Upper lobe of left lung (tissue), 6 donors: ENCODE measurements around the gene MGME1. TPM values are rescaled to one million over a fixed set of nuclear protein-coding genes. Genes with fewer than 3 reads are reported as not detected.

Source experiments
- ATAC-seq, 2 donors: fragments of 200-7000 bp; cut with Tn5 transposase; one replicate each; pipeline ENCODE4 v1.9.1; 2022; ENCODE audit warnings: mild to moderate bottlenecking in 2 of 2, moderate library complexity in 2 of 2; ENCODE audit not compliant: low FRiP score in 2 of 2
- DNase-seq, 2 donors: peaks; one replicate each; pipeline ENCODE4 v3.0.0-alpha.2; 2019 to 2020
- H3K27ac ChIP-seq, 4 donors: fragments of 200-600 bp; sonication (generic); one replicate each; pipeline ENCODE4 v1.5.1; 2016 to 2019
- H3K27me3 ChIP-seq, 4 donors: fragments of 200-600 bp; sonication (generic); one replicate each; pipeline ENCODE4 v1.5.1; 2017 to 2019
- H3K36me3 ChIP-seq, 4 donors: fragments of 200-600 bp; sonication (generic); one replicate each; pipeline ENCODE4 v1.5.1; 2016 to 2019
- H3K4me1 ChIP-seq, 4 donors: fragments of 200-600 bp; sonication (generic); one replicate each; pipeline ENCODE4 v1.5.1; 2018 to 2019
- H3K4me3 ChIP-seq, 4 donors: fragments of 200-600 bp; sonication (generic); one replicate each; pipeline ENCODE4 v1.5.1; 2017 to 2019; ENCODE audit warnings: mild to moderate bottlenecking in 2 of 4, moderate library complexity in 1 of 4
- H3K9me3 ChIP-seq, 4 donors: fragments of 200-600 bp; sonication (generic); one replicate each; pipeline ENCODE4 v1.5.1; 2018 to 2019
- EP300 ChIP-seq, 4 donors: sonication (generic); formaldehyde crosslinking; IDR thresholded peaks; one replicate each; pipeline ENCODE4 v1.5.1; 2017; ENCODE audit warnings: antibody characterized with exemption in 4 of 4, control low read depth in 2 of 4
- POLR2A ChIP-seq, 4 donors: fragments of 450-650 bp; IDR thresholded peaks; one replicate each; pipeline ENCODE4 v1.5.1; 2016 to 2017; ENCODE audit warnings: antibody characterized with exemption in 4 of 4, mild to moderate bottlenecking in 2 of 4
- POLR2AphosphoS5 ChIP-seq, 2 donors: sonication (generic); formaldehyde crosslinking; IDR thresholded peaks; one replicate each; pipeline ENCODE4 v1.5.1; 2017; ENCODE audit warnings: antibody characterized with exemption in 2 of 2
- WGBS, 2 donors: methylation state at CpG; one replicate each; pipeline ENCODE4 v1.1.5; 2017 to 2018; 5-methylcytosine and 5-hydroxymethylcytosine counted together
- total RNA-seq, 6 donors: library from RNA; depleted of rRNA in 4 of 6; stranded (reverse); fragments of >200 nt in 4 of 6; gene quantifications; one replicate each; pipeline versions ENCODE4 v1.1.0 to v1.2.1, GENCODE V29; 2016 to 2021
- TF ChIP-seq, protein P1 (sequence below), 6 experiments: fragments of 450-650 bp in 4 of 6; fragments of 200-600 bp in 2 of 6; sonication (generic) in 2 of 6; IDR thresholded peaks; one replicate each; pipeline ENCODE4 v1.5.1; 2016 to 2019; ENCODE audit warnings: antibody characterized with exemption in 6 of 6
- donor health status: DM: no; HTN: no; CAD: no; lungs with moderate emphysema.
- donor health status: DM: no; HTN: yes; CAD: no; lungs with severe emphysema.

Gene MGME1
- total RNA-seq, 6 donors from 2014 or later: 9.4 to 22.0 (median 13.3) TPM

DNA sequence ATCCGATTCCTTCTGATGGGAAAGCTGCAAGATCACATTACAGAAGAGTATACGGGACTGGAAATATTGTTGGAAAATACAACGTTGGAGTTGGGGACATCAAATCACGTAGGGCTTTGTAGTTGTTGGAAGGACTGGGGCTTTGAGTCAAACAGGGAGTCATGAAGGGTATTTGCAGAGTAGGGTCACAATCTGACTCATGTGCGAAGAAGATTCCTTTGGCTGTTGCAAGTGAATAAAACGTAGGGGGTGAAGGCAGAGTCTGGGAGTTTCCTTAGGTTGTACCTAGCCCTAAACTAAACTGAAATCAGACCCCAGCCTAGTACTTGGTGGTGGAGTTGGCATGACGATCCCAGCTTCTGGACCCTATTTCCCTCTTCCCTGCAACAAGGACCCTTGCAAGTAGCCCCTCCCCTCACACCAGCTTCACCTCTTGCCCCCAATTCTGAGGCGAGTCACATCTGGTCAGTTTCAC lies 32.5 kb upstream of the MGME1 start:
- peaks cover under 1 to 8% (median 5%) of the 10 kb centered on the region in 4 donors for H3K36me3 ChIP-seq
- H3K27ac ChIP-seq: peak overlapping the region; percentile 12 to 59 (median 41)
- ATAC-seq: peak in 1 of 2 donors; percentile 15
- DNase-seq: no peak
- no peak overlapping the region for H3K4me3 ChIP-seq
- TF ChIP-seq POLR2AphosphoS5 (IDR thresholded peaks at IDR 0.05) (no peak), EP300 (IDR thresholded peaks at IDR 0.05) (no peak), POLR2A (IDR thresholded peaks at IDR 0.05) (no peak)
- TF ChIP-seq, protein P1, sequence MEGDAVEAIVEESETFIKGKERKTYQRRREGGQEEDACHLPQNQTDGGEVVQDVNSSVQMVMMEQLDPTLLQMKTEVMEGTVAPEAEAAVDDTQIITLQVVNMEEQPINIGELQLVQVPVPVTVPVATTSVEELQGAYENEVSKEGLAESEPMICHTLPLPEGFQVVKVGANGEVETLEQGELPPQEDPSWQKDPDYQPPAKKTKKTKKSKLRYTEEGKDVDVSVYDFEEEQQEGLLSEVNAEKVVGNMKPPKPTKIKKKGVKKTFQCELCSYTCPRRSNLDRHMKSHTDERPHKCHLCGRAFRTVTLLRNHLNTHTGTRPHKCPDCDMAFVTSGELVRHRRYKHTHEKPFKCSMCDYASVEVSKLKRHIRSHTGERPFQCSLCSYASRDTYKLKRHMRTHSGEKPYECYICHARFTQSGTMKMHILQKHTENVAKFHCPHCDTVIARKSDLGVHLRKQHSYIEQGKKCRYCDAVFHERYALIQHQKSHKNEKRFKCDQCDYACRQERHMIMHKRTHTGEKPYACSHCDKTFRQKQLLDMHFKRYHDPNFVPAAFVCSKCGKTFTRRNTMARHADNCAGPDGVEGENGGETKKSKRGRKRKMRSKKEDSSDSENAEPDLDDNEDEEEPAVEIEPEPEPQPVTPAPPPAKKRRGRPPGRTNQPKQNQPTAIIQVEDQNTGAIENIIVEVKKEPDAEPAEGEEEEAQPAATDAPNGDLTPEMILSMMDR (IDR thresholded peaks at IDR 0.05): no peak
- no peaks in the 10 kb centered on the region for H3K27me3 ChIP-seq
- H3K4me1 ChIP-seq: peaks cover 24 to 34% (median 27%) of the 10 kb centered on the region in 4 donors
- 67 to 69% methylated on average over 8 of the region's 8 CpGs for WGBS, 2 donors
- H3K9me3 ChIP-seq: peaks cover 0 to 3% (median 1%) of the 10 kb centered on the region in 4 donors

DNA sequence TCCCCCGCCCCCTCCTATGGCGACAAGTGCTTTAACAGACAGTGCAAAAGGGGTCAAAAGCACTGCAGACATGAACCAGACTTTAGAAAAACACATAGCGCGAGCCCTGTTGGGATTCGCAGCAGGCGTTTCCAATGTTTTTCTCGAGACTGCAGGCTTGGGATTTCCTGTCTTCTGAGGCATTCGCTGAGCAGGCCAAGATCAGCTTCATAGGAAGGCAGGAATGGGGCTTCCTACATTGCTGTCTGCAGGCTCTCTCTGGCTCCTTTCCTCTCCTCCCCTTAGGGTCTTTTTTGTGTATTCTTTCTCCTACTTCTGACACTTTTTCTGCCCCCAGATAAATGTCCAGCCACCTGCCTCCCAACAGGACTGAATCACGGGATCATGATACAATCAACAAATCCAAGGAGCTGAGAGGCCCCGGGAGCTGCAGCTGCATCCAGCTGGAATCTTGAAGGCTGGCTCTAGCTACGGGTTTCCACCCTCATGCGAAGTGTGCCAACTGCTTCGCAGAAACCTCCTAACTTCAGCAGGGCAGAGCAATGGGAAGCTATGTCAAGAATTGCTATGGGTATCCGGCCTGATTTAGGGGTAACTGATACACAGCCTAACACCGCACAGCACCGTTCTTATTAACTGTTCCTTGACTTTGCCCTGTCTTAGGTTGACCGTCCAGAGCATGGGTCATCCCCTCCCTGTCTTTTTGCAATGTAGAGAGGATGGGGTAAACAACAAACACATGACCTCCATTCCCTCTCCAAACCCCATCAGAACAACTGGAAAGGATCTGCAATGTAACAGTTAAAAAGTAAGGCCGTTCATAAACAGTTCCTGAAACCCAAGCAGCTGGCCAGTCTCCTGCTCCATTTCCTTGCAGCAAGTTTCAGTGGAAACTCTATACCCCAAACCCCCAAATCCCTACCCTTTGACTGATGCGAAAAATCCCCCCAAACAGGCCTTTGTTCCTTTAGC lies 31.8 kb upstream of the MGME1 start:
- 52 to 55% methylated on average over 11 to 19 of the region's 19 CpGs for WGBS, 2 donors
- H3K4me3 ChIP-seq: no peak overlapping the region
- TF ChIP-seq POLR2AphosphoS5 (IDR thresholded peaks at IDR 0.05) (peak; percentile 37 to 39), POLR2A (IDR thresholded peaks at IDR 0.05) (no peak)
- ATAC-seq (peak in 1 of 2 donors; percentile 60), DNase-seq (peak in 1 of 2 donors; percentile 37)
- H3K9me3 ChIP-seq: no peaks in the 10 kb centered on the region
- peak overlapping the region; percentile 12 to 59 (median 41) for H3K27ac ChIP-seq
- no peaks in the 10 kb centered on the region for H3K27me3 ChIP-seq
- peaks cover 24 to 34% (median 27%) of the 10 kb centered on the region in 4 donors for H3K4me1 ChIP-seq
- H3K36me3 ChIP-seq: peaks cover 8 to 15% (median 11%) of the 10 kb centered on the region in 4 donors

DNA sequence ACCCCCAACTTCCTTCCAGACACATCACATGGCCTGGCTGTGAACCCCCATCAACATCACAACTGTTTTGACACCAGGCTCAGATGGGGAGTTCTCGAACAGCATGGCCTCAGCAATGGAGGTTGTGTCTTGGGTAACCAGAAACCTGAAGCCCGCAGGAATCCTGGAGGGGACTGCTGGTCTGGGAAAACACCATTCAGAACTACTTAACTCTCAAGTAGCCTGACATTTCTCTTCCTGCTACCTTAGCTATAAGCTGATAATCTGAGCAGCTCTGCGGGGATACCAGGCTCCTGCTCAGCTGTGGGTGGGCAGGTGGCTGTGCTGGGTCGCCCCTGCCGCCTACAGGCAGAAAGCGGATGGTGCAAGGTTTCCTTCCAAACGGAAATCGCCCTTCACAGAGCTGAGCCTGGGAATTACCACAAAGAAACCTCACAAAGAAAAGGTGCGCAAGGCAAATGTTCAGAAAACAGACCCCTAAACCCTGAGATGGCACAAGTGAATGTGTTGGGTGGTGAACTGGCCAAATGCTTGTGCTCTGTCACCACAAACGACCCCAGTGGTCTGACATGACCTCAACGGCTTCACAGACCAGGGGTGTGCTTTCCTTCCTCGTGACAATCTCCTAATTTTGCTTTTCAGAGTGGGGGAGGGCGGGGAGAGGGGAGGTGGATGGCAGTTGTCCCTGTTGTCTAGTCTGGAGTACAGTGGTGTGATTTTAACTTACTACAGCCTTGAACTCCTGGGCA lies 29.8 kb upstream of the MGME1 start:
- 13 to 14% methylated on average over 10 to 13 of the region's 13 CpGs for WGBS, 2 donors
- Histone ChIP-seq H3K36me3 (peaks cover 9 to 35% (median 27%) of the 10 kb centered on the region in 4 donors), H3K9me3 (no peaks in the 10 kb centered on the region), H3K4me3 (no peak overlapping the region), H3K27me3 (no peaks in the 10 kb centered on the region), H3K27ac (peak overlapping the region in 2 of 4 donors; percentile 8 to 15), H3K4me1 (peaks cover 24 to 34% (median 27%) of the 10 kb centered on the region in 4 donors)
- TF ChIP-seq POLR2A (IDR thresholded peaks at IDR 0.05): no peak
- TF ChIP-seq EP300 (IDR thresholded peaks at IDR 0.05): no peak
- TF ChIP-seq, protein P1 (IDR thresholded peaks at IDR 0.05): peak; percentile 72 to 89 (median 88)
- peak in 1 of 2 donors; percentile 14 for TF ChIP-seq POLR2AphosphoS5 (IDR thresholded peaks at IDR 0.05)
- ATAC-seq (peak; percentile 81 to 88), DNase-seq (peak; percentile 65 to 80)

GRCh38 chr20:17939622-17940223 lies 29.1 kb upstream of the MGME1 start:
- ATAC-seq: no peak
- WGBS, 2 donors: 64 to 74% methylated on average over 7 of the region's 7 CpGs

More at GRCh38 chr20:17939622-17940223, 29.1 kb upstream of the MGME1 start:
- Histone ChIP-seq H3K27ac (peak overlapping the region in 1 of 4 donors; percentile 2), H3K36me3 (peaks cover 9 to 42% (median 32%) of the 10 kb centered on the region in 4 donors), H3K9me3 (no peaks in the 10 kb centered on the region), H3K27me3 (no peaks in the 10 kb centered on the region), H3K4me1 (peaks cover 24 to 34% (median 27%) of the 10 kb centered on the region in 4 donors), H3K4me3 (no peak overlapping the region)
- no peak for DNase-seq
- TF ChIP-seq, protein P1 (IDR thresholded peaks at IDR 0.05): no peak
- no peak for TF ChIP-seq EP300 (IDR thresholded peaks at IDR 0.05)
- TF ChIP-seq POLR2A (IDR thresholded peaks at IDR 0.05): no peak
- no peak for TF ChIP-seq POLR2AphosphoS5 (IDR thresholded peaks at IDR 0.05)
